Right lobe of liver (tissue), 6 donors: ENCODE results near the gene ZNF280D. TPM values are rescaled to one million over a fixed set of nuclear protein-coding genes. Genes with fewer than 3 reads are reported as not detected.
"Not testable (repeated sequence)": the region's sequence is repeated elsewhere in the genome, so short reads cannot be mapped to it uniquely, and the experiment has no call there.

Experiments
- ATAC-seq, 4 donors: fragments of 200-7000 bp; cut with Tn5 transposase; one replicate each; pipeline ENCODE4 v1.9.1; 2020; ENCODE audit warnings: mild to moderate bottlenecking in 4 of 4, moderate library complexity in 4 of 4
- DNase-seq, 3 donors: peaks; one replicate each; pipeline ENCODE4 v3.0.0-alpha.2; 2020
- H3K27ac ChIP-seq, 3 donors: fragments of 200-600 bp; one replicate each; pipeline ENCODE4 v1.8.0; 2022
- H3K27me3 ChIP-seq, 2 donors: fragments of 200-600 bp; one replicate each; pipeline ENCODE4 v1.8.0; 2022
- H3K36me3 ChIP-seq, 4 donors: fragments of 200-600 bp; sonication (generic) in 1 of 4; one replicate each; pipeline versions ENCODE4 v1.5.1 to v1.8.0; 2017 to 2022; ENCODE audit warnings: control low read depth in 1 of 4
- H3K4me1 ChIP-seq, 4 donors: fragments of 200-600 bp; sonication (generic) in 1 of 4; one replicate each; pipeline versions ENCODE4 v1.5.1 to v1.8.0; 2017 to 2022; ENCODE audit warnings: control low read depth in 1 of 4
- H3K4me3 ChIP-seq, 3 donors: fragments of 200-600 bp; one replicate each; pipeline ENCODE4 v1.8.0; 2022
- H3K9me3 ChIP-seq, 4 donors: fragments of 200-600 bp; sonication (generic) in 1 of 4; one replicate each; pipeline versions ENCODE4 v1.5.1 to v1.8.0; 2017 to 2022; ENCODE audit warnings: control low read depth in 1 of 4
- CTCF ChIP-seq, 4 donors: fragments of 200-600 bp in 3 of 4; fragments of 450-650 bp in 1 of 4; IDR thresholded peaks; one replicate each; pipeline versions ENCODE4 v1.5.1 to v1.8.0; 2016 to 2022; ENCODE audit warnings: antibody characterized with exemption in 4 of 4, mild to moderate bottlenecking in 2 of 4
- POLR2A ChIP-seq: fragments of 450-650 bp; IDR thresholded peaks from one replicate; pipeline ENCODE4 v1.6.1; 2017; ENCODE audit warnings: antibody characterized with exemption, mild to moderate bottlenecking
- whole genome bisulfite sequencing: methylation state at CpG from one replicate; pipeline ENCODE4 v1.1.6; 2018; ENCODE audit warnings: low coverage, low lambda C conversion rate; ENCODE audit not compliant: insufficient coverage; ENCODE audit errors: missing lambda C conversion rate; 5-methylcytosine and 5-hydroxymethylcytosine counted together
- intact Hi-C, 2 donors: fragments of 100-400 bp; cut with DNase I; formaldehyde crosslinking; loops; one replicate each; pipeline versions ENCODE4 v1.11.2 to v1.14.1; 2022
- total RNA-seq, 6 experiments: library from RNA; depleted of rRNA in 2 of 6; stranded (reverse); fragments of >200 nt in 2 of 6; fragmentation: NEBNext Ultra II Directional in 3 of 6; extraction: Animal tissue kit (Norgen Biotek cat#: 25700) in 3 of 6; gene quantifications; one replicate each; pipeline versions ENCODE4 v1.1.0 to v1.2.4, GENCODE V29; 2016 to 2023
- donor health status: DM: no; HTN: yes; CAD: no.
- donor health status: DM: no; HTN: no; CAD: no.
- donor health status: DM: no; HTN: no; CAD: no.
- donor health status: DM: no; HTN: yes; CAD: no.
- donor health status: DM: no; HTN: yes; CAD: no.

The ZNF280D gene
- total RNA-seq, 6 experiments from 2014 or later, result 18.2 to 34.0 (median 18.7) TPM

GRCh38 chr15:56719021-56719612 is 14.2 kb downstream of the ZNF280D start:
- TF ChIP-seq CTCF (IDR thresholded peaks at IDR 0.05), result no peak
- TF ChIP-seq POLR2A, result no peak
- no peak for DNase-seq

GRCh38 chr15:56718560-56718959 is 14.7 kb downstream of the ZNF280D start:
- Histone ChIP-seq H3K27me3 (no peaks in the 10 kb centered on the region), H3K4me1 (no peaks in the 10 kb centered on the region), H3K27ac (no peak overlapping the region), H3K4me3 (no peak overlapping the region), H3K9me3 (no peaks in the 10 kb centered on the region), H3K36me3 (no peaks in the 10 kb centered on the region)
- no peak for TF ChIP-seq CTCF (IDR thresholded peaks at IDR 0.05)
- no peak for TF ChIP-seq POLR2A
- 83% methylated on average over 1 of the region's 1 CpG for WGBS
- DNase-seq (no peak), ATAC-seq (no peak)
- intact Hi-C loops, result no loop called here

More at GRCh38 chr15:56719021-56719612, 14.2 kb downstream of the ZNF280D start:
- Histone ChIP-seq H3K4me1 (no peaks in the 10 kb centered on the region), H3K9me3 (no peaks in the 10 kb centered on the region), H3K27ac (no peak overlapping the region), H3K4me3 (no peak overlapping the region), H3K27me3 (no peaks in the 10 kb centered on the region), H3K36me3 (no peaks in the 10 kb centered on the region)
- 89% methylated on average over 4 of the region's 4 CpGs for WGBS
- ATAC-seq, result no peak
- intact Hi-C loops, result no loop called here

- no peak overlapping the region for H3K4me3 ChIP-seq
- TF ChIP-seq POLR2A (no peak), CTCF (IDR thresholded peaks at IDR 0.05) (no peak)
- H3K27ac ChIP-seq, result no peak overlapping the region
- no peak for ATAC-seq
- no peaks in the 10 kb centered on the region for H3K36me3 ChIP-seq
- DNase-seq, result no peak
- intact Hi-C loops, result no loop called here
- no peaks in the 10 kb centered on the region for H3K27me3 ChIP-seq
- no peaks in the 10 kb centered on the region for H3K4me1 ChIP-seq
- H3K9me3 ChIP-seq, result no peaks in the 10 kb centered on the region
Observed at GRCh38 chr15:56716334-56716733, 17.0 kb downstream of the ZNF280D start.

GRCh38 chr15:56715220-56715619 is 18.1 kb downstream of the ZNF280D start:
- H3K27me3 ChIP-seq, result no peaks in the 10 kb centered on the region
- H3K36me3 ChIP-seq, result no peaks in the 10 kb centered on the region
- H3K9me3 ChIP-seq, result no peaks in the 10 kb centered on the region
- H3K27ac ChIP-seq, result no peak overlapping the region
- ATAC-seq (no peak), DNase-seq (no peak)
- TF ChIP-seq POLR2A, result no peak
- no peak for TF ChIP-seq CTCF (IDR thresholded peaks at IDR 0.05)
- H3K4me1 ChIP-seq, result no peaks in the 10 kb centered on the region
- H3K4me3 ChIP-seq, result no peak overlapping the region
- intact Hi-C loops, result no loop called here

- ATAC-seq, H3K36me3 ChIP-seq, intact Hi-C loops, H3K4me1 ChIP-seq, H3K9me3 ChIP-seq, H3K27ac ChIP-seq, H3K4me3 ChIP-seq, DNase-seq, H3K27me3 ChIP-seq: not testable (repeated sequence)
- 61% methylated on average over 3 of the region's 5 CpGs for WGBS
Observed at GRCh38 chr15:56709502-56709901, 23.8 kb downstream of the ZNF280D start.
